22Rv1 (cell line): ENCODE measurements around the gene RIIAD1.

ENCODE experiments used
- ZFX ChIP-seq: fragments of 450-650 bp; IDR thresholded peaks from 2 replicates; pipeline ENCODE4 v1.6.1; 2017; ENCODE audit warnings: antibody characterized with exemption, borderline replicate concordance
- TF ChIP-seq, protein P1 (sequence below): fragments of 450-650 bp; IDR thresholded peaks from 2 replicates; pipeline ENCODE4 v1.5.1; 2017; ENCODE audit warnings: mild to moderate bottlenecking

DNA sequence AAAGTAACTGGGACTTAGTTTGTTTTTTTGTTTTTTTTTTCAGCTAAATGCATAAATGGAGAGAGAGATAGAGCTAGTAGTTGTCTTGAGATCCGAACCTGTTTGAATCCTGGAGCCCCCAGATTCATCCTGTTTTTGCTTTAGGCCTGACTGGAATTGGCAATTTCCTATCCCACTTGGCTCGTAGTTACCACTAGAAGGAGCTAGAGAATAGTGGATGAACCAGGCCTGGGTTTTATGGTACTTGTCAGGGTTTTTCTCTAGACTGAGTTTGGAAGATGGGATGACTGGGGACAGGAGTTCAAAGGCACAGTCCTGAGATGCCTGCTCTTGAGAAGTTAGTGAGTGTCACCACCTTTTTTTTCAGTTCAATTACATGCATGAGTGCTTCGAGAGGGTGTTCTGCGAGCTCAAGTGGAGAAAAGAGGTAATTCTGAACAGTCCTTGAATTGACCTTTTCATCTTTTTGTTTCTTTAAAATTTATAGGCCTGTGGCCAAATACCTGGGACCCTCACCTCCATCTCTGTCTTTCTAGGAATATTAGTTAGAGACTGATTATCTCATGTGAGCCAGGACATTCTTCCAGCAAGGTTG is 28.2 kb upstream of the RIIAD1 start:
- TF ChIP-seq, protein P1, sequence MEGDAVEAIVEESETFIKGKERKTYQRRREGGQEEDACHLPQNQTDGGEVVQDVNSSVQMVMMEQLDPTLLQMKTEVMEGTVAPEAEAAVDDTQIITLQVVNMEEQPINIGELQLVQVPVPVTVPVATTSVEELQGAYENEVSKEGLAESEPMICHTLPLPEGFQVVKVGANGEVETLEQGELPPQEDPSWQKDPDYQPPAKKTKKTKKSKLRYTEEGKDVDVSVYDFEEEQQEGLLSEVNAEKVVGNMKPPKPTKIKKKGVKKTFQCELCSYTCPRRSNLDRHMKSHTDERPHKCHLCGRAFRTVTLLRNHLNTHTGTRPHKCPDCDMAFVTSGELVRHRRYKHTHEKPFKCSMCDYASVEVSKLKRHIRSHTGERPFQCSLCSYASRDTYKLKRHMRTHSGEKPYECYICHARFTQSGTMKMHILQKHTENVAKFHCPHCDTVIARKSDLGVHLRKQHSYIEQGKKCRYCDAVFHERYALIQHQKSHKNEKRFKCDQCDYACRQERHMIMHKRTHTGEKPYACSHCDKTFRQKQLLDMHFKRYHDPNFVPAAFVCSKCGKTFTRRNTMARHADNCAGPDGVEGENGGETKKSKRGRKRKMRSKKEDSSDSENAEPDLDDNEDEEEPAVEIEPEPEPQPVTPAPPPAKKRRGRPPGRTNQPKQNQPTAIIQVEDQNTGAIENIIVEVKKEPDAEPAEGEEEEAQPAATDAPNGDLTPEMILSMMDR, result peak; percentile 92
- TF ChIP-seq ZFX, result no peak
